Omental fat pad (tissue), 4 donors: Measurements from ENCODE around the gene SEMA3G. TPM values are rescaled to one million over a fixed set of nuclear protein-coding genes. Genes with fewer than 3 reads are reported as not detected.

Experiments used
- ATAC-seq: fragments of 150-250 bp; one replicate; pipeline ENCODE4 v1.9.1; 2016; ENCODE audit warnings: mild to moderate bottlenecking, moderate library complexity; ENCODE audit not compliant: low FRiP score
- DNase-seq: peaks from one replicate; pipeline ENCODE4 v3.0.0-alpha.2; 2019; ENCODE audit warnings: low spot score
- total RNA-seq, 4 donors: library from RNA; depleted of rRNA; stranded (reverse); fragments of >200 nt; gene quantifications; one replicate each; pipeline ENCODE4 v1.1.0, GENCODE V29; 2016
- TF ChIP-seq, protein P1 (sequence below), 3 donors: fragments of 450-650 bp; IDR thresholded peaks; one replicate each; pipeline ENCODE4 v1.5.1; 2016 to 2017; ENCODE audit warnings: antibody characterized with exemption in 3 of 3, mild to moderate bottlenecking in 3 of 3, moderate library complexity in 2 of 3

The SEMA3G gene
- total RNA-seq, 4 donors from 2014 or later, result 21.3 to 200 (median 131) TPM

DNA sequence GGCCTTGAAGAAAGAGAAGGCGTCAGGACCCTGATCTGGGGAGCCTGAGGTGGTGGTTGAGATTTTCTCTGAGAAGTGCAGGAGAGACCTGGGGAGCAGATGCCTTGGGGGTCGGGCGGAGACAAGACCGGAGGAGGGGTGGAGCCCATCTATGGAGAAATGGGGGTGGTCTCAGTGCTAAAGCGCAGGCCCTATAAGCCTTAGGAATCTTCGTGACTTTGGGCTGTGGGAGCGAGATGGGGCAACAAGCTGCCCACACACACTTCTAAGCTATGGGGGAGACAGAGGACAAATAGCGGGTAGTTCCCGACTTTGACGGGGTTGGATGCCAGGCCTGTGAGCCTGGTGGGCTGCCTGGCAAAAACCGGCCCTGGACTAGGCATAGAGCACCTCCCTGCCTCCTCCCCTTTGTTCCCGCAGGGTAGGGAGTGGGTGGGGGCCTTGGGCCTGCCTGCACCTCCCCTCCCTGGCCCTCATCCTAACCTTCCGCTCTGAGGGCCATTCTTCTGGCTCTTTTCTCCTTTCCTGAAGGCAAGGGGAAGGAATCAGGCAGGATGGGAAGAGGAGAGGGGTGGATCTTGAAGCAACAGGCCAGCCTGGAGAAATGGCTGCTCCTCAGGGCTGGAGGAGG lies 11.4 kb upstream of the SEMA3G start:
- ATAC-seq (peak; percentile 57), DNase-seq (no peak)
- TF ChIP-seq, protein P1, sequence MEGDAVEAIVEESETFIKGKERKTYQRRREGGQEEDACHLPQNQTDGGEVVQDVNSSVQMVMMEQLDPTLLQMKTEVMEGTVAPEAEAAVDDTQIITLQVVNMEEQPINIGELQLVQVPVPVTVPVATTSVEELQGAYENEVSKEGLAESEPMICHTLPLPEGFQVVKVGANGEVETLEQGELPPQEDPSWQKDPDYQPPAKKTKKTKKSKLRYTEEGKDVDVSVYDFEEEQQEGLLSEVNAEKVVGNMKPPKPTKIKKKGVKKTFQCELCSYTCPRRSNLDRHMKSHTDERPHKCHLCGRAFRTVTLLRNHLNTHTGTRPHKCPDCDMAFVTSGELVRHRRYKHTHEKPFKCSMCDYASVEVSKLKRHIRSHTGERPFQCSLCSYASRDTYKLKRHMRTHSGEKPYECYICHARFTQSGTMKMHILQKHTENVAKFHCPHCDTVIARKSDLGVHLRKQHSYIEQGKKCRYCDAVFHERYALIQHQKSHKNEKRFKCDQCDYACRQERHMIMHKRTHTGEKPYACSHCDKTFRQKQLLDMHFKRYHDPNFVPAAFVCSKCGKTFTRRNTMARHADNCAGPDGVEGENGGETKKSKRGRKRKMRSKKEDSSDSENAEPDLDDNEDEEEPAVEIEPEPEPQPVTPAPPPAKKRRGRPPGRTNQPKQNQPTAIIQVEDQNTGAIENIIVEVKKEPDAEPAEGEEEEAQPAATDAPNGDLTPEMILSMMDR (IDR thresholded peaks at IDR 0.05), result no peak

GRCh38 chr3:52455283-52456168 lies 10.6 kb upstream of the SEMA3G start, which contains the start of gene NISCH:
Gene NISCH, plus strand, starts transcription at chr3:52455604. Its CDS starts 38 bp downstream, at chr3:52455642.
- peak; percentile 65 for ATAC-seq
- DNase-seq, result peak; percentile 88
- TF ChIP-seq, protein P1 (IDR thresholded peaks at IDR 0.05), result no peak

GRCh38 chr3:52454938-52455282 lies 10.0 kb upstream of the SEMA3G start:
- ATAC-seq, result no peak
- no peak for DNase-seq
- TF ChIP-seq, protein P1 (IDR thresholded peaks at IDR 0.05), result no peak

- TF ChIP-seq, protein P1 (IDR thresholded peaks at IDR 0.05), result no peak
- ATAC-seq (no peak), DNase-seq (no peak)
Observed at GRCh38 chr3:52454250-52454937, 9.5 kb upstream of the SEMA3G start.

GRCh38 chr3:52453496-52454249 lies 8.8 kb upstream of the SEMA3G start, which contains the start of gene TNNC1:
Gene TNNC1, minus strand, starts transcription at chr3:52454041. Its CDS starts 26 bp downstream, at chr3:52454015.
- DNase-seq, result no peak
- ATAC-seq, result no peak
- TF ChIP-seq, protein P1 (IDR thresholded peaks at IDR 0.05), result no peak

DNA sequence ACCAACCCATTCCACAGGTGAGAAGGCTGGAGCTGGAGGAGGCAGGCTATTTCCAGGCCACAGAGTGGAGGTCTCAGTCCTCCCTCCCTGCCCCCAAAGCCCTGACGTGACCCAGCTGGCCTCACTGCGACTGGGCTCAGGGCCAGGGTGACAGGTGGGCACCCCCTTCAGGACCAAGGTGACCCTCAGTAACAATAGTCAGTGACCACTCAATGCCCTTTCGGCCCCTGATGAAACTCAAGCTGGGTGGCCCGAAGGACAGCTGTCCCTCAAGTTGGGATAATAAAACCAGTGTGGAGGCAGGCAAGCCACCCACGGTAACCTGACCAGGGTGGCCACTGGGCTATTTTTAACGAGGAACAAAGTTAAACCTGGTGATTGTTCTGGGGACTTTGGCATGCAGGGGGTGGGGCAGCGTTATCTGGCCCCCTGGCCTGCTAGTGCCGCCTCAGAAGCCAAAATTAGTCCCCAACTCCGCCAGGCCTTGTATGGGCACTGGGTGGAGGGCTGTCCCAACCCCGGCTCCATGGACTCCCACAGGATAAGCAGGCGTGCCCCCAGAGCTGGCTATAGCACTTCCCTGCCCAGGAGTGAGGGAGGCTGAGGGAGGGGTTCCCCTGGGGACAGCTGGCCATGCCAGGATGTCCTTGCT lies 7.8 kb upstream of the SEMA3G start:
- TF ChIP-seq, protein P1 (IDR thresholded peaks at IDR 0.05), result no peak
- DNase-seq, result no peak

More for the DNA sequence above, 7.8 kb upstream of the SEMA3G start:
- ATAC-seq, result no peak
